Gastroesophageal sphincter (tissue), 4 donors: Measurements from ENCODE around the gene PSKH1. TPM values are rescaled to one million over a fixed set of nuclear protein-coding genes. Genes with fewer than 3 reads are reported as not detected.

Source experiments
- ATAC-seq: fragments of 150-250 bp; one replicate; pipeline ENCODE4 v1.9.1; 2016; ENCODE audit warnings: mild to moderate bottlenecking, moderate library complexity
- H3K27ac ChIP-seq, 4 donors: fragments of 200-600 bp; sonication (generic) in 3 of 4; 1 replicate in 3 of 4; 2 replicates in 1 of 4; pipeline ENCODE4 v1.5.1; 2016 to 2019
- H3K27me3 ChIP-seq: fragments of 200-600 bp; sonication (generic); one replicate; pipeline ENCODE4 v1.5.1; 2019
- H3K36me3 ChIP-seq, 2 donors: fragments of 200-600 bp; sonication (generic); one replicate each; pipeline ENCODE4 v1.5.1; 2019; ENCODE audit warnings: control low read depth in 1 of 2
- H3K4me1 ChIP-seq, 3 donors: fragments of 200-600 bp; sonication (generic); 1 replicate in 2 of 3; 2 replicates in 1 of 3; pipeline ENCODE4 v1.5.1; 2016 to 2019; ENCODE audit warnings: control low read depth in 2 of 3
- H3K4me3 ChIP-seq, 2 donors: fragments of 200-600 bp; sonication (generic); one replicate each; pipeline ENCODE4 v1.5.1; 2019; ENCODE audit warnings: mild to moderate bottlenecking in 1 of 2, moderate library complexity in 1 of 2
- H3K9me3 ChIP-seq, 3 donors: fragments of 200-600 bp; sonication (generic); one replicate each; pipeline ENCODE4 v1.5.1; 2017 to 2019; ENCODE audit warnings: control low read depth in 2 of 3
- EP300 ChIP-seq: sonication (generic); formaldehyde crosslinking; IDR thresholded peaks from one replicate; pipeline ENCODE4 v1.6.1; 2017; ENCODE audit warnings: antibody characterized with exemption, mild to moderate bottlenecking
- POLR2A ChIP-seq, 2 donors: fragments of 450-650 bp; IDR thresholded peaks; one replicate each; pipeline ENCODE4 v1.6.1; 2017; ENCODE audit warnings: antibody characterized with exemption in 2 of 2, mild to moderate bottlenecking in 2 of 2, moderate library complexity in 1 of 2
- POLR2AphosphoS5 ChIP-seq: sonication (generic); formaldehyde crosslinking; IDR thresholded peaks from one replicate; pipeline ENCODE4 v1.6.1; 2017; ENCODE audit warnings: antibody characterized with exemption
- WGBS, 2 donors: methylation state at CpG; one replicate each; pipeline ENCODE4 v1.1.5; 2018; ENCODE audit warnings: low coverage in 1 of 2; 5-methylcytosine and 5-hydroxymethylcytosine counted together
- total RNA-seq, 4 donors: library from RNA; depleted of rRNA; stranded (reverse); fragments of >200 nt; gene quantifications; one replicate each; pipeline ENCODE4 v1.1.0, GENCODE V29; 2016
- TF ChIP-seq, protein P1 (sequence below), 4 experiments: fragments of 200-600 bp in 2 of 4; fragments of 450-650 bp in 2 of 4; sonication (generic) in 1 of 4; IDR thresholded peaks; one replicate each; pipeline ENCODE4 v1.5.1; 2017 to 2019; ENCODE audit warnings: antibody characterized with exemption in 4 of 4, mild to moderate bottlenecking in 2 of 4, moderate library complexity in 2 of 4

Gene PSKH1
- total RNA-seq, 4 donors from 2014 or later, result 14.7 to 32.3 (median 23.4) TPM

DNA sequence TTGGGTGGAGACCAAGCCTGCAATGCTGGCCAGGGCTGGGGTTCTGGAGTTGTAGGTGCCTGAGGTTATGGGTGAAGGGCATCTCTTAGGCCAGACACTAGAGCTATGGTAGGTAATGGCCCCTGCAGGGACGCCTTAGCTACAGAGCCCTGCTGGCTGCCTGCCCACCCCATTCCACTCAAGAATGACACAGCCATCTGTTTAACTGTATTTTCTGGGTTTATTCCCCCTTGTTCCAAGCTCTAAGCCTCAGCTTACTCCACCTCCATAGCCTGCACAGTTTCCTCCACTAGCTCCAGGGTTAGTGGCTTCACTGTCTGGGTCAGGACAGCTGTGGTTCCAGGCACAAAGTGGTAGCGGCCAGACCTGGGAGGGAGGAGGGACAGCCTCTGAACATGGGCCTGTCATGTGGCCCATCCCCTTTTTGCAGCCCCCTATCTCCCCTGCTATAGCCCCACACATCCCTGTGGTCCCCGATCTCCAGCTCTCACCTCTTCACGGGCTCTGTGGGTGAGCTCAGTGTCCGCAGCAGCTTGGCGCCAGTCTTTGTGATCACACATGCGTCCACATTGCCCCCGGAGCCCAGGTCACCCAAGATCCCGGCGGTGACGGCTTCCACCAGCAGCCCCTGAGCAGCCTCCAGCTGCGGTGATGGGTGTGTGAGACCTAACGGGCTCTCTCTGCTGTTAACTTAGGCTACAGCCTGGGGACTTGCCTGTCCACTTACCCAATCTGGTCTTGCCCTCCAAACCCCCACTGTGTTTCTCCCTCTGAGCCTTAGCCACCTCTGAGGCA is 41.4 kb downstream of the PSKH1 start:
- H3K9me3 ChIP-seq, result no peaks in the 10 kb centered on the region
- H3K27me3 ChIP-seq, result no peaks in the 10 kb centered on the region
- no peak for TF ChIP-seq POLR2A (IDR thresholded peaks at IDR 0.05)
- TF ChIP-seq, protein P1, sequence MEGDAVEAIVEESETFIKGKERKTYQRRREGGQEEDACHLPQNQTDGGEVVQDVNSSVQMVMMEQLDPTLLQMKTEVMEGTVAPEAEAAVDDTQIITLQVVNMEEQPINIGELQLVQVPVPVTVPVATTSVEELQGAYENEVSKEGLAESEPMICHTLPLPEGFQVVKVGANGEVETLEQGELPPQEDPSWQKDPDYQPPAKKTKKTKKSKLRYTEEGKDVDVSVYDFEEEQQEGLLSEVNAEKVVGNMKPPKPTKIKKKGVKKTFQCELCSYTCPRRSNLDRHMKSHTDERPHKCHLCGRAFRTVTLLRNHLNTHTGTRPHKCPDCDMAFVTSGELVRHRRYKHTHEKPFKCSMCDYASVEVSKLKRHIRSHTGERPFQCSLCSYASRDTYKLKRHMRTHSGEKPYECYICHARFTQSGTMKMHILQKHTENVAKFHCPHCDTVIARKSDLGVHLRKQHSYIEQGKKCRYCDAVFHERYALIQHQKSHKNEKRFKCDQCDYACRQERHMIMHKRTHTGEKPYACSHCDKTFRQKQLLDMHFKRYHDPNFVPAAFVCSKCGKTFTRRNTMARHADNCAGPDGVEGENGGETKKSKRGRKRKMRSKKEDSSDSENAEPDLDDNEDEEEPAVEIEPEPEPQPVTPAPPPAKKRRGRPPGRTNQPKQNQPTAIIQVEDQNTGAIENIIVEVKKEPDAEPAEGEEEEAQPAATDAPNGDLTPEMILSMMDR (IDR thresholded peaks at IDR 0.05), result no peak
- H3K4me3 ChIP-seq, result peak overlapping the region in 1 of 2 donors; percentile 94
- ATAC-seq, result no peak
- H3K36me3 ChIP-seq, result peaks cover 0 to 44% of the 10 kb centered on the region in 2 donors
- H3K27ac ChIP-seq, result peak overlapping the region in 3 of 4 donors; percentile 91 to 94 (median 93)
- H3K4me1 ChIP-seq, result peaks cover 0 to 32% (median 12%) of the 10 kb centered on the region in 3 donors
- WGBS, 2 donors, result 41% methylated on average over 4 to 6 of the region's 13 CpGs

- H3K27ac ChIP-seq, result peak overlapping the region in 3 of 4 donors; percentile 91 to 94 (median 93)
- no peaks in the 10 kb centered on the region for H3K27me3 ChIP-seq
- H3K9me3 ChIP-seq, result no peaks in the 10 kb centered on the region
- H3K4me3 ChIP-seq, result peak overlapping the region; percentile 49 to 94
- peaks cover 0 to 44% of the 10 kb centered on the region in 2 donors for H3K36me3 ChIP-seq
- ATAC-seq, result peak; percentile 0
- peaks cover 0 to 37% (median 12%) of the 10 kb centered on the region in 3 donors for H3K4me1 ChIP-seq
- TF ChIP-seq POLR2A (IDR thresholded peaks at IDR 0.05) (no peak), EP300 (no peak), POLR2AphosphoS5 (no peak)
- TF ChIP-seq, protein P1 (IDR thresholded peaks at IDR 0.05), result no peak
- 7 to 8% methylated on average over 8 to 11 of the region's 13 CpGs for WGBS, 2 donors
These were observed 42.0 kb downstream of the PSKH1 start for GRCh38 chr16:67935101-67935401.

DNA sequence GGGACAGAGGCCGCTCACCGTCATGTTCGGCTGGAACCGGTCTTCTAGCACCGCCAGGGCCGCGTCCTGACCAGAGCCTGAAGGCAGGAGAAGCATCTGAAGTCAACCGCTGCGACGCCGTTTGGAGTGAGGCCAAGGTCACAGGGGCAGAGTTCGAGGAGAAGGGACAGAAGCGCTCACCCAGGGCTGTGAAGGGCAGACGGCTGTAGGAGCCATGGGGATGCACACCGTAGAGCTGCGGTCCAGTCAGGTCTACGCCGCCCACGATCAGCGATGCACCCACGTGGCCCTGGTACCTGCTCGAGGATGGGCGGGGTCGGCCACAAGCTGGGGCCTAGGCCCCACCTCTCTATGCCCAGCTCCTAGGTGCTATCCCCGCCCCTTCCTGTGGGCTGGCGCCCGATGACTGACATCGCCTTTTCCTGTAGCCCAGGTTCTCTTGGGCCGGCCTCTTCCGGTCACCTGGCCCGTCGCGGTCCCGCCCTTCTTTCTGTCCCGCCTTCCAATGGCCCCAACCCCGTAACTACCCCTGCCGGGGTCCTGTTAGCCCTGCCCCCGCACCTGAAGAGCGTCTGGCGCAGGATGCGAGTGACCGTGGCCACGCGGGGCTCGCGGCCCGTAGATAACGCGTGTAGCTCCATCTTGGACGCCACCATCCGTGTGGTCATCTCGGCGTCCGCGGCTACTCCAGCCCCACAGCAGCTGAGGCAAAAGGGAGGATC is 42.5 kb downstream of the PSKH1 start:
- H3K9me3 ChIP-seq, result no peaks in the 10 kb centered on the region
- peaks cover 0 to 44% of the 10 kb centered on the region in 2 donors for H3K36me3 ChIP-seq
- peak overlapping the region; percentile 26 to 94 (median 92) for H3K27ac ChIP-seq
- H3K4me1 ChIP-seq, result peaks cover 0 to 40% (median 12%) of the 10 kb centered on the region in 3 donors
- TF ChIP-seq, protein P1 (IDR thresholded peaks at IDR 0.05), result no peak
- peak; percentile 67 for TF ChIP-seq POLR2AphosphoS5
- TF ChIP-seq EP300, result no peak
- TF ChIP-seq POLR2A (IDR thresholded peaks at IDR 0.05), result peak; percentile 50 to 62
- 0% methylated on average over 23 of the region's 55 CpGs; no CpG with 5 or more reads in 1 of the 2 donors for WGBS, 2 donors
- H3K4me3 ChIP-seq, result peak overlapping the region; percentile 49 to 94
- peak; percentile 96 for ATAC-seq
- no peaks in the 10 kb centered on the region for H3K27me3 ChIP-seq

- ATAC-seq, result peak; percentile 11
- H3K4me3 ChIP-seq, result peak within 1 kb of the TSS; percentile 49 to 94
- H3K27ac ChIP-seq, result peak within 1 kb of the TSS; percentile 26 to 94 (median 92)
- WGBS, 2 donors, result 0% methylated on average over 3 to 5 of the region's 54 CpGs
- H3K27me3 ChIP-seq, result no peaks in the 10 kb centered on the region
- H3K36me3 ChIP-seq, result peaks cover 0 to 43% of the 10 kb centered on the region in 2 donors
- no peaks in the 10 kb centered on the region for H3K9me3 ChIP-seq
- peak; percentile 9 to 47 for TF ChIP-seq POLR2A (IDR thresholded peaks at IDR 0.05)
- TF ChIP-seq, protein P1 (IDR thresholded peaks at IDR 0.05), result no peak
- TF ChIP-seq POLR2AphosphoS5, result peak; percentile 62
- no peak for TF ChIP-seq EP300
- peaks cover 0 to 40% (median 12%) of the 10 kb centered on the region in 3 donors for H3K4me1 ChIP-seq
These were observed 43.2 kb downstream of the PSKH1 start, which contains the start of gene PSMB10 for GRCh38 chr16:67936124-67936879. Gene PSMB10 (minus strand): TSS chr16:67936850. CDS start chr16:67936749, 101 bp downstream.
